ENCODE results near the gene PDPN.

Gene PDPN

DNA sequence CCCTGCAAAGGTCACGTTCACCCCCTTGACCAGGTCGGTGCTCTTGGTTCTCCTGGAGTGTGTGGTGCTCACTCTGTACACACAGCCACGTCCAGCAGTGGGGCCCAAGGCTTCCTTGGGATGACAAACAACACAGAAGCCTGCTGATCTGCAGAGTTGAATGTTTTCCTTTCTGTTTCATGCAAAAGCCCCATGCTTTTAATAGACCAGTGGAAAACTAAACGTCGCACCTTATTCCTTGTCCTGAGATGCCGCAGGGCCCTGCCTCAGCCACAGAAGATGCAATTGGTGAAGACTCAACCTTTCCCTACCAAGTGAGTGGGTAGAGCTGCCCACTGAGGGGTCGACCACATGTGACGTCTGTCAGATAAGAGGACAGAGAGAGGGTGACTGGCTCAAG is 5.8 kb upstream of the PDPN start:
- DNase-seq (ENCODE audit: low read depth in 2 of 2): no peak

DNA sequence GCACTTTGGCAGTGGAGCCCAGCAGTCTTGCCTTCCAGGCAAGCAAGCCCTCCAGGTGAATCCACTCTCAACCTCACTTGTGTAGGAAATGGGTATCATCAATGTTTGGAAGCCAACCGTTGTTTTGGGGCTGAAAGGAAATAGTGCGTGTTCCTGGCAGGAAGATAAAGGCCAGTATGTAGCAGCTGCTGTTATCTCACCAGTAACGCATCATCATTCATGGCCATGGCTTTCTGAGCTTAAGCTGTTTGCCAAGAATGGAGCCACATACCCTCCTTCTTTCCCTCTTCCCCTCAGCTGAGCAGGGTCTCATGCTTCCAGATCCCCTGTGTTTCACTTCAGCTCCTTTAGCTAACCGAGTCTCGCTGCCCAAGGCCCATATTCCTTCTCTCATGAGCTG is 2.2 kb upstream of the PDPN start:
- no peak for DNase-seq (ENCODE audit: low read depth in 2 of 2)

DNA sequence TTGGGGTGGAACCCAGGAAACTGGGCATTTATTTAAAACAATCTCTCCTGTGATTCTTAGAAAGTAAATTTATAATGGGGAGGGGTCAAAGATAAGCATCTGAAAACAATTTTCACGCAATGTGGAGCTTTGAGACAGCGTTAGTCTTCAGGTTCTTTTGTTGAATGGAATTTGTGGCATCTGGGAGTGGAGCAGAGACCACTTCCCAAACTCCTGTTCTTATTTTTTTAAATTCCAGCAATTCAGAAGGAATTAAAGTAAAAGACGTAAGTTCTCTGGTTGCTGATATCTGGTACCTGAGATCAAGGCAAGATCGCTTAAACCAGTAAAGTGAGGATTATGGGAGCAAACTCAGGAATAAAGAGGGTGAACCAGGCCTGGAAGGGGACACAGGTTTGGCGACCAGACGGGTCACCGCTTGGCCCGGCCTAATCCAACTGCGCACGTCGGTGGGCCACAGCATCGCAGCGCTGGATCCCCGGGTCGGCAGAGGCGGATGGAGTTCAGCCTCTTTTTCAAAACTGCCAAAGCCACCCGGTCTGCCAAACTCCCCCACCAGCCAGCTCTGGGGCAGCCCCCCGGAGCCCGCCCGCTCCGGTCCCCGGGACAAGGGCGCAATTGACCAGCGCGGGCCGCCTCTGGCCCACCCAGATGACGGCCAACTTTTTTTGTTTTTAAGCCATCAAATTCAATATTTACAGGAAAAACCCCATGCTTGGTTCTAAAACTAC is 754 bp upstream of the PDPN start:
- DNase-seq (ENCODE audit: low read depth in 2 of 2): no peak

DNA sequence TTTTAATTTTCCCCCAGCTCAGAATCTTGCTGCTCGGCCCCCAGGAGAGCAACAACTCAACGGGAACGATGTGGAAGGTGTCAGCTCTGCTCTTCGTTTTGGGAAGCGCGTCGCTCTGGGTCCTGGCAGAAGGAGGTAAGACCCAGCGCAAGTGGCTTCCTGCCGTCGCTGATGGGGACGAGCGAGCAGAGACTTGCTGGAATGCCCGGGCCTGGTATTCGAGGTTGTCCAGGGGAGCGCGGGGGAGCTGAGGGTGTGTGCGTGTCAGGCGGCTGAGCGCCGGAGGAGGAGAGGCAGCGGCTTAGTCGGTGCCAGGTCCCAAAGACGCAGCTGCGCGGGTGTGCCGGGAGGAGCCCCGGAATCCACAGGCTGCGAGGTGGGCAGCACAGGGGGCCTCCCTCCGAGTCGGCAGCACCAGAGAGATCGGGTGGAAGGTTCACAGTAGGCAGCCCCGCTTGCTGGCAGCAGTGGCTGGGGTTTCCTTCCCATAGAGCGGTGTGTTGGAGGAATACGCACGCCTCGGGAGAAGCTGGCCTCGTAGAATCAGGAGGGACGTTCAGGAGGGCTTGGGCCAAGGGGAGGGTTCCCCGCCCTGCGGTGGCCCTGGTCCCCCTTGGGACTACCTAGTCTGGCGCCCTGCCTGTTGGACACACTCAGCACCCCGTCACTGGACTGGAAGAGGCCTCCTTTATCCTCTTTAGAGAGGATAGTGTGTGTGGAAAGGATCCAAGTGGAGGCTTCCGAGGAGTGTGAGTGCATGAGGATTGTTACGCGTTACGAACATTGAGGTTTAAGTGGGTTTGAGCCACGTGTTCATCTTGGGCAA is 547 bp downstream of the PDPN start:
- DNase-seq (ENCODE audit: low read depth in 2 of 2): no peak

DNA sequence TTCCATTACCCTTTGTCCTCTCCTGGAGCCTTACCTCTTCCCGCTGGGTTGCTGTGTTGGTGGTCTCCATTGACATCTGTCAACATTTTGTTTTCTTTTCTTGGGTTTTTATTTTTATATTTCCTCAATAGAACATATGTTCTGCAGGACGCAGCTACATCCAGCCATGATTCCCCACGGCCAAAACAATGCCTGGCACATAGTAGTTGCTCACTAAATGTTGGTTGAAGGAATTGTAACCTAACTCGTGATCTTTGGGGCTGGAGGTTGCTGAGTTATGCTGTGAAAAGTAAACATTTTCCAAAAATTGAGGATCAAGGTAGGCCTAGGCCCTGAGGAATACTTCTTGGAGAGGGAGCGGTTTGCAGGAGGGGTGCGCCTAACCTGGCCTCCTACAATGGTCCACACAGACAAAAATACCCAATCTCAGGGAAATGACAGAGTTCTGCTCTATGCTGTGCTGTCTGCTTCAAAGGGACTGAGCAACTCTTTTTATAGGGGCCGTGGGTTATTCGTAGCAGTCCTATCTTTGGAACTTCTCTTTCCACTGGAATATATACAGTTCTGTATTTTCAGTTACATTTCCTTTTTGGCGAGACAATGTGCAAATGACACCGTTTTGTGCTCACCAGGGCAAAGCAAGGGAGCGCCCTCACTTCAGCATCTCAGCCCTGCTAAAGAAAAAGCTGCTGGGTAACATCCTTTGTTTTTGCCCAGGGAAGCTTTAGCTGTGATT is 1.4 kb downstream of the PDPN start:
- no peak for DNase-seq (ENCODE audit: low read depth in 2 of 2)

DNA sequence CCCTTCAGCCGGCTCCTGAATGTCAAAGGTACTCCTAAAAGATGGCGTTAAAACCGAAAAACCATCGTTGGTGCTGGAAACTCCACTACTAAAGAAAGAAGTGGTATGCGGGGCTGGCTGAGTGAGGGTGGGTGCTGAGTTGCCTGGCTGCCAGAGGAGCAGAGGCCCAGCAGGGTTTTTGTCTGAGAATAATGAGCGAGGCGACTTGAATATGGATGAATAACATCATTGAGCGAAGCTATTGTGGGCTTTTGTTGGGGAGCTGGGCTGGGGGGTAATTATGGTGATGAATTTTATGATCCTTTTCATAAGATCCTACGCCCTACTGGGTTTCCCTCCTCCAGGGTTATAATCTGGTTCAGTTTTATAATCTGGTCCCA is 2.0 kb downstream of the PDPN start:
- no peak for DNase-seq (ENCODE audit: low read depth in 2 of 2)

DNA sequence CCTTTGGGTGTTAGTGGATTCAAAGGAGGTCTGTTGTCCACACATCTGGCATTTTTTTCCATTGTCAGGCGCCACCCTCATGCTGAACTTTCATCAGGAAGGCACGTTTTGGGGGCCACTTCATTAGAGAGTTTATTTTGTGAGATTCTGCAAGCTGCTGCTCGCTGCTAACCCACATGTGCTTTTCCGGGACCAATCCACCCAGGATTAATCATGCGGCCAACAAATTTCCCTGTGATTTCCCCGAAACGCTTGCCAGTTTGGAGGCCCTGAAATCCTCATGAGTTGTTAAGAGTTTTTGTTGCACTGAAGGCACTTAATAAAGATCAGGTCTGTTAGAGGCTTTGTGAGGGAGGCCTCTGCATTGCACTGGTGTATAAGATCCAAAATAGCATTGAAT is 2.4 kb downstream of the PDPN start:
- DNase-seq (ENCODE audit: low read depth in 2 of 2): no peak

DNA sequence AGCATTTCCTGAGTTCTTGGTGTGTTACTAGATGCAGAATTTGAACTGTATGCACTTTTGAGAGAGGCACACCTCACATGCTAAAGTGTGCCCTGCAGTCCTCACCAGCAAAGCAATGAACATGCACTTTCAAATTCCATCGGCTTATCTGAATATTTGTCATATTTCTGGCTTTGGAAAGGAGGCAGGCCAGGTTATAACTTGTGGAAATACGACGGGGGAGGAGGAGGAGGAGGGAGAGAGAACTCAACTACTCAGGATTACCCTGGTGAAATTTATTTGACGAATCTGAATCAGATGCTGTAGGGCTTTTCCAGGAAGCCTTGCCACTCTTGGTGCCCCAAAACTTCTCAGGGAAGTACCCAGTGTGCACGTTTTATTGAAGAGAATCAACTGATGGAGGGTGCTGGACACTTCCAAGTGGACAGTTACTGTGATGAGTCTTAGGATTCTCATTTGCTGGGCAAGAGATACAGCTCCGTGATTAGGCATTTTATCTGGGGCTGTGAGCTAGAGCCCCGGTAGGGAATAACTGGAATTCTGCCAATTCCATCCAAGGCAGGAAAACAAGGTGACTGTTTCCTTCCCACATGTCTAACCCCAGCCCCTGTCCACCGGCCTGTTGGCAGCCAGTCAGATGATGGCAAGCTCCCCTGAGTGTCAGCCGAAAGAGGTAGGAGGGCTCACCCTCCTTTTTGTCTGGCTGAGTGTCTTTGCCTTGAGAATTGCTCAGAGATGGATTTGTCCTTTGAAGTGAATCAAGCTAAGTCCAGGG is 3.8 kb downstream of the PDPN start:
- no peak for DNase-seq (ENCODE audit: low read depth in 2 of 2)

DNA sequence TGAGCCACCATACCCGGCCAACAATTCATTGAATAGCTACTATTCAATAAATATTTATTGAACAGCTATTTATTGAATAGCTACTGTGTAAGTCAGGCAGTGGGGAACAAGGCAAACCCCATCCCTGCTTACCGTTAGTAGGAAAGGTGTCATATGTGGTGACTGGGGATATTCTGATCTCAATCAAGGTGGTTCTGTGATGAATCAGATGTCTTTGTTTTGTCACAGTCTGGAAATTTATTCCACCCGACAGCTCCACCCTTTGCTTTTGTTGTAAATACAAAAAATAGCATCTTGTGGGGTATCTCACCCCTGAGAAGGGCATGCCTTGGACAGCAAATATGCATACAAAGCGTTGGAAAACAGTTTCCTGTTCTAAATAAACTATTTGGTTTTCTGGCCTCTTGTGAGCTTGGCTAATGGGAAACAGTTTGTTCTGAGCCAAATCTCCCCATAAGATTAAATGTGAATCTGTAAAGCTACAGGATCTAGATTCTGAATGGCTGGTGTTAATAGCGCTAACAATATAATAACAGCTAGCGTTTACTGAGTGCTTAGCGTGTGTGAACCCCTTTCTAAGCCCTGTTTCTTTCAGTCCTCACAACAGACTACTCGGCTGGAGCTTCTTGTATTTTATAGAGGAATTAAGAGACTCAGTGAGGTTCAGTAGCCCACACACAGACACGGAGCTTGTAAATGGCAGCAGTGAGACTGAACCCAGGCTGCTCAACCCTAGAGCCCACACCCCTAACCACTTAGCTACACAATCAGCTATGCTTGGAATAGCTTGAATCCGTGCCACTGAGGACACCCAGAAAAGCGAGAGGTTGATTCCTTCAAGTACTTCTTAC is 5.5 kb downstream of the PDPN start:
- DNase-seq (ENCODE audit: low read depth in 2 of 2): no peak

DNA sequence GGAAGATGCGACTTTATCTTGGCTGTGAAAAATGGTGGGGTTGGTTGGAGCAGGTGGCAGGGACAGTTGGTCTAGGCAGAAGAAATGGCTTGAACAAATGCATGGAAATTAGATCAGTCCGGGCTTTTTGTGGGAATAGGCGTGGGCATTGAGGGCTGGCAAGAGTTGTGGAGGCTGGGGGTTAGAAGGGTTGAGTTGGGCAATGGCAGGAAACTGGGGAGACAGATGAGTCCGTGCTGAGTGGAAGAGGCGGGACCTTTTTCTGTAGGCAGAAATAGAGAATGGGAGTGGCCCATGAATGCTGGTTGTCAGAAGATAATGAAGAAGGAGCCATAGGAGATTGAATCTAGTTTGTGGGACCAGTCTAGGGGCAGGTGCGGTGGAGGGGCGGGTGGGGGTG is 6.9 kb downstream of the PDPN start:
- DNase-seq (ENCODE audit: low read depth in 2 of 2): no peak

DNA sequence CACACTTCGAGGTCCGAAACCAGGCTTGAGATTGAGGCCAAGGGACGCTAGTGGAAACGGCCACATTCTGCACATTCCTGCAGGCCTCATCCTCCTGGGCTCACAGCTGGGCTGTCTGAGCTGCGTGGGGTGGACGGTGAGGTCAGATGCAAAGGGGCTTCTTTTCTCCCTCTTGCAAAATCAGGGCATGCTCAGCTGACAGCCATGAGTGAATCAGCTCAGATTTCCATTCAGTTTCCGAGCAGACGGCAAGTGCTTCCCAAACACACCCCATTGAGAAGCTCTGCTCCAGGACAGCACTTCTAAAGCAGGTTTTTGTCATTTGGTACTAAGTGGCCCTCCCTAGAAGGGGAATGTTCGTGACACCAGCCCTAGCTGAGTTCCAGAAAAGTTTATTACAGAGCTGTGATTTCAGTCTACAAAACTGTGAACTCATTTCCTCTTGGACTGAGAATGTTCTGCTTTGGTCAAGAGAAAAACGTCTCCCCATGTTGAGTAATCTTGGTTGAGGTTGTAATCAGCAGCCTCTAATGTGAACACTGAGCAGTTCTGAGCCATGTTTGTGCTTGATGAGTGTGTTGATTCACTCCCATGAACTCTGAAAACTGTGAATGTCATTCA is 10.0 kb downstream of the PDPN start:
- no peak for DNase-seq (ENCODE audit: low read depth in 2 of 2)

DNA sequence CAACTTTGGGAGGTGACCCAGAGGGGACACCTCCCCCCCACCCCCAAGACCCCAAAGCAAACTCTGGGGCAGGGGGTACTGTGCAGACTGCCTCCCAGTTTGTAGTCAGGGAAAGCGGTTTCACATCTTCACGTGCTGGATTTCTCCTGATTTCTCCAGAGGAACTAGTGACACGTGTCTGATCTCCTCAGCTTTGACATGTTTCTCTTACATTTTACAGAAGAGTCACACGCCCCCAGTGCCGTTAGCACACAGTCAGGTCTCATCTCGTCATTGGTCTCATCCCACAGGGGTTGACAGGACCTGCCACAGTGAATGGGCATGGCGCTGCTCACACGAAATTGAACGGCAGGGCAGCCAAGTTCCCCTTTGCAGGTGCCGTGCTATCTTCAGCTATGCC is 11.8 kb downstream of the PDPN start:
- DNase-seq (ENCODE audit: low read depth in 2 of 2): no peak

DNA sequence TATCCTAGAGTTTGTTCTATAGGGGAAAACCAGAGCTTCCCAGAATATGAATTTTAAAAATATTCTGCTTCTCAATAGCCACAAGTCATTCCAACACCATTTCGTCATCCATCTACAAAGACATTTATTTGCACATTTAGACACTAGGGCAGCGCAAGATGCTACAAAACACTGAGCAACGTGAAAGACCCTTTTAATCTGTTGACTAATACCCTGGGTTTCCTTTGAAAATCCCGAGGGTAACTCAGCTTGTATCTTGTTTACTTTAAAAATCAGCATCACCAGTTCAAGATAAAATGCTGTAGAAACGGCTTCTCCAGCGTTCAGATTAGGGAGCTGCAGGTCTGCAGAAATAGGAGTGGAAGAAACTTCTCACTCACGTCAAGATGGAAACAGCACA is 13.5 kb downstream of the PDPN start:
- DNase-seq (ENCODE audit: low read depth in 2 of 2): no peak

DNA sequence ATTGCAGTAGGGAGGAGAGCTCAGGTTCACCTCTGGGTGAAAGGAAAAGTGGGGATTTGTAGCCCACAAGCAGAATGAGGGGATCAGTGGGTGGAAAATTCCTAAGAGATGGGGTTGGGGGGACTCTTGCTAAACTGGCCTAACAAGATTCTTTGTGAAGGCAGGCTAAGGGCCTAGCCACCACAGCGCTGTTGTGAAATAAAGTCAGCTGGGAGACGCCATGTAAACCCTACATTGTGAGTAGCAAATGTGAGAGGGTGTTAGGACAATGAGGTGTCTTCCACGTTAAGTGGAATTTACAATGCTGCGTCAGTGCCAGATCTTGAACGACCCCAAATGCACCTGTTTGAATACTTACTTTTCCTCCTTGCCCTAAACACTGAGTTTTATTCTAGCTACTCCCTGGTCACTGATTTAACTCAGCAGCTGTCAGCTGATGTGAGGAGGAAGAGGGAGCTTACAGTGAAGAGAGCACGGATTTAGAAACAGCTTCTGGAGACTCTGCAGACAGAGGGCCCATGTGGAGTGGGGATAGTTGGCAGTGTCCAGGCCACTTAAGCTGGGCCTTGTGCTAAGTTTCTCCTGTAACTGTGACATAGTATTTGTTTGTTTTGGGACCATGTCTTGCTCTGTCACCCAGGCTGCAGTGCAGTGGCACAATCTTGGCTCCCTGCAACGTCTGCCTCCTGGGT is 17.3 kb downstream of the PDPN start:
- no peak for DNase-seq (ENCODE audit: low read depth in 2 of 2)

DNA sequence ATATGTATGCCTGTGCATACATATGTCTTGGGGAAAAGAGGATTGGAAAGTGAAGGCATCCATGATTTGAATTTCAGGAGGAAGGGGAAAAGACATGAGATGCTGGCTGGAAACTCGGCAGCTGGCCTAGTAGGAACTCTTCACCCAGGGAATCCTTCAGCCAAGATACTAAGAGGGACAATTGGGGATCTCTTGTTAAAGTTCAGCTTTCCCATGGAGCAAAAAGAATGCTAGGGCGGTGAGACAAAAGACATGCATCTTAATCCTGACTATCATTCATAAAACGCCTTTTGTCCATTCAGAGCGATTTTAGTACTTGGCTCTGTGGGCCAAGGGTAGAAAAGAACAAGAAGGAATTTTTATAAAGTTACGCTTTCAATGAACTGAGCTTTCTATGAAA is 20.5 kb downstream of the PDPN start:
- DNase-seq (ENCODE audit: low read depth in 2 of 2): no peak

DNA sequence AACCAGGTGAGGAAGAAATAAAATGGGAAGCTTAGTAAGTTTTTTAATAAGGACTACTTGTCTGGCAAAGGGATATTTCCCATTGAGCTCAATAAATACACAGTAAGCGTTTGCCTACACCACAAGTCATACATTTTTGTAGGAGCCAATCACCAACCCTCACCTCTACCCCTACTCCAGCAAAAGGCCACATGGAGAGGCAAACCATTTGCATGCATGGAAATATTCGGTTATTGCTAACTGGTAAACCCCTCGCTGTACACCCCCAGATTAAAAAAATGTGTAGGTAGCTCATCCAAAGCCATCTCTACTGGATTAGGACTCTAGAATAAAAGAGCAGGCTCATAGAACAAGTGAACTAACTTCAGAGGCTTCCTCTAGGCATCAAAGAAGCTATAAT is 21.1 kb downstream of the PDPN start:
- DNase-seq (ENCODE audit: low read depth in 2 of 2): no peak

DNA sequence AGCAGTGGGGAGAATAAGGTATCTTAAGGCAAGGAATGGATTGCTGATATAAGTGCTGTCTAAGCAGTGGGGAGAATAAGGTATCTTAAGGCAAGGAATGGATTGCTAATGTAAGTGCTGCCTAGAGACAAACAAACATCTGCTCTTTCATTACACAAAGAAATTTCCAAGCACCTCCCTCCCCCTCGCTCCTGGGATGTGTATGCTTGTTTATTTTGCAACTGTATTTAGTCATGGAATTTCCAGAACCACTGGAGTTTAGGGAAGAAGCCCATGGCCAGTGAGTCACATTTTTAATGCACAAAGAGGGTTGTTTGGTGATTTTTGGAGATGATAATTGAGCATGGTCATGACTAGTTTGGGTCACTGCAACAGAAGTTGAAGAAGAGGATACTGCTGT is 21.5 kb downstream of the PDPN start:
- DNase-seq (ENCODE audit: low read depth in 2 of 2): no peak

DNA sequence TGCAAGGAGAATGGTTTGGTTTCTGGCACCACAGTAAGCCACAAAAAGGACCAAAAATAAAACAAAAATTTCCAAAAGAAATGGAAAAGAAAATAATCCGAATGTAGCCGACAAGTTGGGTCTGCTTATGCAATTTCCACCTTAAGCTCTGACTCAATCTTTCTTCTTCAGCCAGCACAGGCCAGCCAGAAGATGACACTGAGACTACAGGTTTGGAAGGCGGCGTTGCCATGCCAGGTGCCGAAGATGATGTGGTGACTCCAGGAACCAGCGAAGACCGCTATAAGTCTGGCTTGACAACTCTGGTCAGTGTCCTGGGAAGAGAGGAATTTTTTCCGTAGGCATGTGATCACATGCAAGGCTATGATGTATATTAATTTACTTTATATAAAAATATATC is 23.4 kb downstream of the PDPN start:
- DNase-seq (ENCODE audit: low read depth in 2 of 2): no peak

DNA sequence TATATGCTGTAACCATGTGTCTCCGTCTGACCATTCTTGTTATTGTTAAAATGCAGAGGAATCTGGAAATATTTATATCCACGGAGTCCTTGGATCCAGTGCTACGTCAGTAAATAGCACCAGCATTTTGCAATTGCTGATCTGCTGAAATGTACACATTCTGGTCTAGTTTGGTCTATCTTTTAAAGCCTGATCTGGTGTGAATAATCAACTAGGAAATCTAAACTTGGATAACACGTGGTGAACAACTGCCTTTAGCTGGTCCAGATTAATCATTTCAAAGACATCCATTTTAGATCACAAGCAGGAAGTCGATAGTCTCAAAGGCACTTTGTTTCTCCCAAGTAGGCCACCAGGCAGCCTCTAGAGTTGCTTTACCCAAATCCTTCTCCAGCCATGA is 32.6 kb downstream of the PDPN start:
- no peak for DNase-seq (ENCODE audit: low read depth in 2 of 2)

DNA sequence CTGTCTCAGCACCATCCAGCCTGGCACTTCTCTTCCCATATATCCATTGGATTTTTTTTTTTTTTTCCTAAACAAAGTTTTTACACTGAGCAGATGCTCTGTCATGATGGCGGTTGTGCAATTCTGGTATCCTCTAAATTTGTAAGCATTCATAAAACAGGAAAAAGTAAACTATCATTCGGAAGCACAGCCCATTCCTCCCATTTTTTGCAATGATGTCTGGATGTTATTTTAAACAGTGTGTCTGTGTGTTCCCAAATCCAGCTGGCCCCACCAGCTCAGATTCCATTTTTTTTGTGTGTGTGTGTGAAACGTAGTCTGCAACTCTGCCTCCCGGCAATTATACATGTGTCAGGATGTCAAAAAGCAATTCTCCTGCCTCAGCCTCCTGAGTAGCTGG is 33.5 kb downstream of the PDPN start:
- DNase-seq (ENCODE audit: low read depth in 2 of 2): no peak
